Endodermal cell (in vitro differentiated cells): ENCODE measurements around the gene SLC24A3. TPM values are rescaled to one million over a fixed set of nuclear protein-coding genes. Genes with fewer than 3 reads are reported as not detected.

Source experiments
- DNase-seq: peaks from one replicate; pipeline ENCODE4 v3.0.0-alpha.2; 2017
- H3K27ac ChIP-seq: 2 replicates; pipeline ENCODE4 v1.5.1; 2013; ENCODE audit warnings: mild to moderate bottlenecking, low read depth, low read length, moderate library complexity
- H3K27me3 ChIP-seq: 2 replicates; pipeline ENCODE4 v1.6.1; 2013; ENCODE audit warnings: mild to moderate bottlenecking, low read length, moderate library complexity; ENCODE audit not compliant: insufficient read depth, control insufficient read depth, poor library complexity, severe bottlenecking
- H3K36me3 ChIP-seq: 2 replicates; pipeline ENCODE4 v1.7.0; 2013; ENCODE audit warnings: mild to moderate bottlenecking, low read length, moderate library complexity; ENCODE audit not compliant: control insufficient read depth, insufficient read depth
- H3K4me1 ChIP-seq: one replicate; pipeline ENCODE4 v1.7.0; 2013; ENCODE audit warnings: low read length; ENCODE audit not compliant: control insufficient read depth, insufficient read depth
- H3K4me3 ChIP-seq: 2 replicates; pipeline ENCODE4 v1.5.1; 2013; ENCODE audit warnings: mild to moderate bottlenecking, low read length, moderate library complexity
- H3K9ac ChIP-seq: 2 replicates; pipeline ENCODE4 v1.6.1; 2013; ENCODE audit warnings: mild to moderate bottlenecking, low read length, moderate library complexity; ENCODE audit not compliant: poor library complexity, severe bottlenecking; ENCODE audit errors: extremely low read depth
- H3K9me3 ChIP-seq: 2 replicates; pipeline ENCODE4 v1.6.1; 2013; ENCODE audit warnings: mild to moderate bottlenecking, low read length, moderate library complexity; ENCODE audit not compliant: control insufficient read depth
- H3K27ac Mint-ChIP-seq: 2 replicates; pipeline ENCODE4 v1.8.0; 2020; ENCODE audit warnings: mixed read lengths
- H3K27me3 Mint-ChIP-seq: 2 replicates; pipeline ENCODE4 v1.8.0; 2021; ENCODE audit warnings: mild to moderate bottlenecking, mixed read lengths; ENCODE audit not compliant: insufficient read depth
- H3K36me3 Mint-ChIP-seq: 2 replicates; pipeline ENCODE4 v1.8.0; 2020; ENCODE audit warnings: low read depth, mixed read lengths
- H3K4me1 Mint-ChIP-seq: 2 replicates; pipeline ENCODE4 v1.8.0; 2020; ENCODE audit warnings: mixed read lengths
- H3K4me3 Mint-ChIP-seq: 2 replicates; pipeline ENCODE4 v1.8.0; 2020; ENCODE audit warnings: mild to moderate bottlenecking, moderate library complexity, mixed read lengths
- H3K9me3 Mint-ChIP-seq: 2 replicates; pipeline ENCODE4 v1.8.0; 2020; ENCODE audit warnings: mild to moderate bottlenecking, mixed read lengths
- CTCF ChIP-seq: fragments of 200-600 bp; sonication (generic); conservative IDR thresholded peaks from 2 replicates; pipeline ENCODE4 v1.5.0; 2021; ENCODE audit warnings: antibody characterized with exemption, mild to moderate bottlenecking
- WGBS, 2 experiments: methylation state at CpG; one replicate each; pipeline versions ENCODE4 v1.1.5 to v1.1.7; 2013; ENCODE audit warnings: missing lambda C conversion rate in 2 of 2, mixed read lengths in 1 of 2; ENCODE audit not compliant: insufficient coverage in 1 of 2, insufficient read length in 1 of 2; 5-methylcytosine and 5-hydroxymethylcytosine counted together
- total RNA-seq, 2 donors: library from RNA; stranded (reverse); fragmentation: NEBNext Ultra II Directional in 1 of 2; extraction: Animal tissue kit (Norgen Biotek cat#: 25700) in 1 of 2; gene quantifications; 2 replicates in 1 of 2; 3 replicates in 1 of 2; pipeline ENCODE4 v1.2.1, GENCODE V29; 2021

The SLC24A3 gene
- total RNA-seq, 2 donors from 2014 or later, result 1.5 to 1.8 TPM

- Mint-ChIP-seq H3K4me1 (peaks cover 32% of the 10 kb centered on the region), H3K9me3 (no peaks in the 10 kb centered on the region), H3K27me3 (peaks cover 2% of the 10 kb centered on the region), H3K36me3 (no peaks in the 10 kb centered on the region), H3K4me3 (no peak overlapping the region), H3K27ac (no peak overlapping the region)
- H3K36me3 ChIP-seq, result no peaks in the 10 kb centered on the region
- WGBS, 2 experiments, result 43 to 66% methylated on average over 3 to 8 of the region's 9 CpGs
- no peak overlapping the region for H3K9ac ChIP-seq
- peak overlapping the region; percentile 69 for H3K27ac ChIP-seq
- H3K27me3 ChIP-seq, result no peaks in the 10 kb centered on the region
- DNase-seq, result peak; percentile 90
- no peak for TF ChIP-seq CTCF
- no peaks in the 10 kb centered on the region for H3K9me3 ChIP-seq
- H3K4me1 ChIP-seq, result peaks cover 33% of the 10 kb centered on the region
- H3K4me3 ChIP-seq, result no peak overlapping the region
These were observed 340.1 kb downstream of the SLC24A3 start for GRCh38 chr20:19552221-19553180.

- H3K4me3 Mint-ChIP-seq, result no peak overlapping the region
- Histone ChIP-seq H3K27ac (no peak overlapping the region), H3K27me3 (no peaks in the 10 kb centered on the region)
These were observed 342.2 kb downstream of the SLC24A3 start for GRCh38 chr20:19554666-19555065.

GRCh38 chr20:19555726-19556125, 343.3 kb downstream of the SLC24A3 start:
- Histone ChIP-seq H3K27me3 (no peaks in the 10 kb centered on the region), H3K9ac (no peak overlapping the region), H3K4me1 (peaks cover 29% of the 10 kb centered on the region), H3K4me3 (no peak overlapping the region), H3K36me3 (no peaks in the 10 kb centered on the region), H3K9me3 (peaks cover 5% of the 10 kb centered on the region), H3K27ac (no peak overlapping the region)
- Mint-ChIP-seq H3K4me3 (no peak overlapping the region), H3K4me1 (peaks cover 36% of the 10 kb centered on the region), H3K27ac (no peak overlapping the region), H3K9me3 (no peaks in the 10 kb centered on the region), H3K27me3 (peaks cover 2% of the 10 kb centered on the region), H3K36me3 (no peaks in the 10 kb centered on the region)
- no peak for DNase-seq
- no peak for TF ChIP-seq CTCF

More at GRCh38 chr20:19554666-19555065, 342.2 kb downstream of the SLC24A3 start:
- H3K27me3 Mint-ChIP-seq, result peaks cover 2% of the 10 kb centered on the region
- 97% methylated on average over 1 of the region's 1 CpG; no CpG with 5 or more reads in 1 of the 2 experiments for WGBS, 2 experiments
- peaks cover 32% of the 10 kb centered on the region for H3K4me1 Mint-ChIP-seq
- peaks cover 5% of the 10 kb centered on the region for H3K9me3 ChIP-seq
- no peak overlapping the region for H3K4me3 ChIP-seq
- H3K36me3 Mint-ChIP-seq, result no peaks in the 10 kb centered on the region
- H3K4me1 ChIP-seq, result peaks cover 29% of the 10 kb centered on the region
- H3K9me3 Mint-ChIP-seq, result no peaks in the 10 kb centered on the region
- no peak for DNase-seq
- H3K36me3 ChIP-seq, result no peaks in the 10 kb centered on the region
- H3K9ac ChIP-seq, result no peak overlapping the region
- TF ChIP-seq CTCF, result no peak
- H3K27ac Mint-ChIP-seq, result no peak overlapping the region
